Epithelial cell of esophagus (primary cell): ENCODE results near the gene KCTD5.

Experiments
- DNase-seq: peaks from one replicate; pipeline ENCODE4 v3.0.0; 2010; ENCODE audit warnings: low read depth
- H3K4me3 ChIP-seq: 2 replicates; pipeline ENCODE4 v1.5.1; 2011; ENCODE audit warnings: mild to moderate bottlenecking, low read length, control low read depth
- CTCF ChIP-seq: IDR thresholded peaks from 2 replicates; pipeline ENCODE4 v1.5.1; 2011; ENCODE audit warnings: low read depth, mild to moderate bottlenecking, low read length, control low read depth, inconsistent platforms; ENCODE audit not compliant: insufficient read depth; ENCODE audit errors: missing control alignments

Gene KCTD5

GRCh38 chr16:2708290-2708639 is 25.9 kb downstream of the KCTD5 start:
- no peak overlapping the region for H3K4me3 ChIP-seq
- no peak for TF ChIP-seq CTCF
- no peak for DNase-seq

GRCh38 chr16:2708955-2709587 is 26.7 kb downstream of the KCTD5 start:
- TF ChIP-seq CTCF = no peak
- no peak for DNase-seq
- H3K4me3 ChIP-seq = no peak overlapping the region

GRCh38 chr16:2709588-2709984 is 27.3 kb downstream of the KCTD5 start:
- TF ChIP-seq CTCF = no peak
- no peak for DNase-seq
- H3K4me3 ChIP-seq = no peak overlapping the region

- no peak for TF ChIP-seq CTCF
- H3K4me3 ChIP-seq = no peak overlapping the region
- no peak for DNase-seq
These were observed 27.8 kb downstream of the KCTD5 start for GRCh38 chr16:2710021-2710710.

GRCh38 chr16:2710711-2711231 is 28.4 kb downstream of the KCTD5 start:
- H3K4me3 ChIP-seq = no peak overlapping the region
- no peak for TF ChIP-seq CTCF
- DNase-seq = no peak

GRCh38 chr16:2711370-2712062 is 29.2 kb downstream of the KCTD5 start:
- no peak for TF ChIP-seq CTCF
- H3K4me3 ChIP-seq = no peak overlapping the region
- no peak for DNase-seq
